DMS114 treated with DMSO at 0.1 percent for 48 hours (cell line): Measurements from ENCODE around the gene CARD10.

ENCODE experiments used
- DNase-seq: peaks from one replicate; lab custom pipeline; 2025; ENCODE audit not compliant: unreplicated experiment; lab: John Stamatoyannopoulos, UW

CARD10 gene

GRCh38 chr22:37519268-37520195, at the start of gene CARD10:
Gene CARD10, minus strand, starts transcription at chr22:37519415. Its CDS starts 215 bp downstream, at chr22:37519200.
- DNase-seq, result no peak

GRCh38 chr22:37568448-37569008, 49.3 kb upstream of the CARD10 start:
- DNase-seq, result no peak

DNA sequence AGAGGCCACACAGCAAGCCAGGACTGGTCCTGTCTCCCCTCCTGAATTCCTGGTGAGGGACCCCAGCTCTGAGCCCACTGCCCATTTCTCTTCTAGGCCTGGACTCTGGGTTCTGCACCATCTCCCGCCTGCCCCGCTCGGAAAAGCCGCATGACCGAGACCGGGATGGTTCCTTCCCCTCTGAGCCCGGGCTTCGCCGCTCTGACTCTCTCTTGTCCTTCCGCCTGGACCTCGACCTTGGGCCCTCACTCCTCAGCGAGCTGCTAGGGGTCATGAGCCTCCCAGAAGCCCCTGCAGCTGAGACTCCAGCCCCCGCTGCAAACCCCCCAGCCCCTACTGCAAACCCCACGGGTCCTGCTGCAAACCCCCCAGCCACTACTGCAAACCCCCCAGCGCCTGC, 48.8 kb upstream of the CARD10 start:
- no peak for DNase-seq

DNA sequence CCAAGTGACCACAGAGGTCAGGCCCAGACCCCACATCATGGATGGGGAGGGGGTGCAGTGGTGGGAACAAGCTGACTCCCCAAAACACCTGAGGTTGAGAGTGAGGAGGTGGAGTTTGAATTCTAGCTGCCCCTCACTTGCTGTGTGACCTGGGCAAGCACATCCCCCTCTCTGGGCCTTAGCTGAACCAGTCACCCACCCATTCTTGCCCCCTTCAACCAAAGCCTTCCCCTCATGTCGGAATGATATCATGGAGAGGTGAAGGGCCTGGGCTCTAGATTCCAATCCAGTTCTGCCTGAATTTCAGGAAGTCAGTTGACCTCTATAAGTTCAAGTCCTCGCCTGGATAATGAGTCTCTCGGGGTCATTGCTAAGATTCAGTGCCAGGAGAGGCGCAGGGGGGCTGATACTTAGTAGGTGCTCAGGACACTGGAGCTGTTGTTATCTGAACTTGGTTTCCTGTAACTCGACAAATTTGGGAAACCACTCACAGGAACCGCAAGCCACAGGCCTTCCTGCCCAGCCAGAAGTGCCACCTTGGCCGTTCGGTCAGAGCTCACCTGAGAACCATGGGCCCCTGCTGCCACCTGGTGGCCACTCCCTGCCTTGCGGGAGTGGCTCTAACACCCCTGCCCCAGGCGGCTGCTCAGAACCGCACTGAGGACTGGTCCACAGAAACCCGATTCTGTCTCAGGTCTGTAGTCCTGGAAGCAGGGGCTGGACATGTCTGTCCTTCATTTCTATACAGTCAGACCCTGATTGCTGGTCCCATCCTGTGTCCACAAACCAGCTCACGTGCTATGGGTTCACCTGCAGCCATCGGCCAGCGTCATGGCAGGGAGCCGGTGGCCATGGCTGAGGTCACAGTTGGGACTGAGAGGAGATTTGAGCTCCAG, 47.9 kb upstream of the CARD10 start:
- no peak for DNase-seq

DNA sequence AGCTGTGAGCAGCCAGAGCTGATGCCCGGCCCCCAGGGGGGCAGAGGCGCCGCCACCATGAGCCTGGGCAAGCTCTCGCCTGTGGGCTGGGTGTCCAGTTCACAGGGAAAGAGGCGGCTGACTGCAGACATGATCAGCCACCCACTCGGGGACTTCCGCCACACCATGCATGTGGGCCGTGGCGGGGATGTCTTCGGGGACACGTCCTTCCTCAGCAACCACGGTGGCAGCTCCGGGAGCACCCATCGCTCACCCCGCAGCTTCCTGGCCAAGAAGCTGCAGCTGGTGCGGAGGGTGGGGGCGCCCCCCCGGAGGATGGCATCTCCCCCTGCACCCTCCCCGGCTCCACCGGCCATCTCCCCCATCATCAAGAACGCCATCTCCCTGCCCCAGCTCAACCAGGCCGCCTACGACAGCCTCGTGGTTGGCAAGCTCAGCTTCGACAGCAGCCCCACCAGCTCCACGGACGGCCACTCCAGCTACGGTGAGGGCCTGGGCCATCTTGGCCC, 47.2 kb upstream of the CARD10 start:
- DNase-seq, result no peak

DNA sequence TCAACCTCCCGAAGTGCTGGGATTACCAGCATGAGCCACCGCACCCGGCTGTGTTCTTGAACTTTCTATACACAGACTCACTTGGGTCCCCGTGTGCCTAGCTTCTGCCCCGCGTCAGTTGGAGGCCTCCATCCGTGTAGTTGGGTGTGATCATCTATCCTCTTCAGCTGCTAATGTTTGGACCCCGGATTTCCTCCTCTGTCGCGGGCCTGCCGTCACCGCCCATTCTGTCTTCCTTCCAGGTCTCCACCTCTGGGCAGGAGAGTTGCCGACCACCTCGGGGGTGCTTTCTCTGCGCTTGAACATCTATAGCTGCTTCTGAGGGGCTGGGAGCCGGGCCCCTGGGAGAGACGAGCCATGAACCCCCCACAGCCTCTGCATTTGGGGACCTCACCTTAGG, 46.6 kb upstream of the CARD10 start:
- no peak for DNase-seq

DNA sequence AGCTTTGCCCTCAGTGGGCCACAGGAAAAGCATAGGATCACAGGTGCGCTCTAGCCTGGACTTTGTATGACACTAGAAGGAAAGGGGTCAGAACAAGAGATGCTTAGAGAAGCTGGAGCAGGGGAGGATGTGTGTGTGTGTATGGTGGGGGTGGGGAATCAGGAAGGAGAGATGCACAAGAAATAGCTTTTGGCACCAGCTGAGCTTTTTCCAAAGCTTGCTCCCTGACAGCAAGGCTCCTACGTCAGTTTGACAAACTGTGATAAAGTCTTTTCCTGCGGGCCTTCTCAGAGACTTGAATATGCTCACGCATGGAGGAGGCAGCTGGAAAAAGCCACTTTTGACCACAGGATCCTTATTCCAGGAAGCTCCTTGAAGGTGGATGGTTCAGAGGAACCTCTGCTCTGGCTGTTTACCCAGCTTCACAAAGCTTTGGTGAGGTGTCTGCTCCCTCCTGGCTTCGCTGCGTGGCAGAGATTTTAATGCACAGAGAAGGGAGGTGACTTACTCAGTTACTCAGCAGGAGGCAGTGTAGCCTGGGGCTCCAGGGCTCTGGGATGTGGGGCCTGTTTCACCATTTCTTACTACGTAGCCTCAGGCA, 45.0 kb upstream of the CARD10 start:
- no peak for DNase-seq

DNA sequence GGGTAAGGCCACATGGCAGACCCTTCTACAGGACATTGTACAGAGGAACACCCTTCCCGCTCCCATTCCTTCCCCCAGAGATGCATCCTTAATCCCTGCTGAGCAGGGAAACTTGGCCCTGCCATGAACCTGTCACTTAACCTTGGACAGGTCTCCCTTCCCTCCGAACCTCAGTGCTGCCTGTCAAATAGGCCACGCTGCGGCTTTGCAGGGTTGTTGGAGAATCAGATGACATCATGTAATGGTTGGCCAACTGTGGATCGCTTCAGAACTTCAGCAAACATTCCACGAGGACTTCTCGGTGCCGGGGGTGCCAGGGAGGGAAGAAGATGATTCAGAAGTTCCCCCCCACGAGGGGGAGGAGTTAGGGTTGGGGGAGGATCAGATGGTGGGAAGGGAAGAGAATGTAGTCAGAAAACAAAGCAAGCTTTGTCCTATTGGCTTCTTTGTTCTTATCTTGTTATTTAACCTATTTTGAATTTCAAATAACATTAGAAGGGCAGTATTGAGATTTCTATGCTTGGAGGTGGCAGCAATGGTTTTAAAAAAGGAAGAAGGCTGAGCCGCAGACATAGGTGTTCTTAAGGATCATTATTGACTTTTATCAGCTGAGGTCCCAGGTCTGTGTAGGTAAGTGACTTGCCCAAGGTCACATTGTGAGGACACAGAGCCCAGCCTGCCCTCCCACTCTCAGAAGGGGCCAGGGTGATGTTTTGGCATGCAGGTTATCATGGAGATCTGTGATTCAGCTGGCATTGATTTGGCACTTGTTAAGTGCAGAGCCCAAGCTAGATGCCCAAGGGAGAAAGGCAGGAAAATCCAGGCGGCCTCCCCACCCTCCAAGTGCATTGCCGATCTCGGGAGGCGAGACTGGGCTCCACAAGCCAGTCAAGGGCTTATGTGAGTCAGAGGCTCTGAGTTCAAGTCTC, 44.2 kb upstream of the CARD10 start:
- no peak for DNase-seq

GRCh38 chr22:37562049-37562875, 43.0 kb upstream of the CARD10 start:
- DNase-seq, result no peak

DNA sequence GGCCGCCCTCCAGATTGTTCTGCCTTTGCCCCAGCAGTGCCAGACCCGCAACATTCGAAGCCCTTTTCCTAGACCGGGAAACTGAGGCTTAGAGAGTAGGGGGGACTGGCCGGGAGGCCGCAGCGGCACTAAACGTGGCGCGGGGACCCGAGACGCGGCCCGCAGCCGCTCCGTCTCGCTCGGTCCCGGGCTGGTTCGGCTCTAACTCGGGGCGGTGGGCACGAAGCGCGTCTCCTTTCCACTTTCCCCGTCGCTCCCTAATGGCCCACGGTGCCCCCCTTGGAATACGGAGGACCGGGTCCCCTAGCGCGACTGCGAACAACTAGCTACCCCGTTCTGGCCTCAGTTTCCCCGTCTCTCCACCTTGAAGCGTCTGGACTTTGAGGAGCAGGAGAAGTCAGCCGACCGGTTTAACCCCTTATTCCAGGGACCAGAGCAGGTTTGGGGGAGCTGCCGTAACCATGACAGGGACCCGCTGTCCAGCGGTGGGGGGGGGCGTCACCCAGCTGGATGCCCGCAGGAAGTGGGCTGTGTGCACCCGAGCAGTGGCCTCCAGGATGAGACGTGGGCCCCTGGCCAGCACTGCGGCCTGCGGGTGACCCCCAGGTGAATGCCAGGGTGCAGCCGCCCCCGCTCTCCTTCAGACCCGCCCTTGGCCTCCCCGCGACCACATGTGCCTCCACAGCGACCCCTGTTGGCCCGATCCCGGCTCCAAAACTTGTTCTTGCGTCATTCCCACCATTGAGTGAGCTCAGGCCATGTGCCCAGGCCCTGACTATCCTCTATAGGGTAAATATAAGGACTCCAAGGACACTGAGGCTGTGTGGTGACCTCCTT, 42.2 kb upstream of the CARD10 start:
- peak; percentile 62 for DNase-seq

DNA sequence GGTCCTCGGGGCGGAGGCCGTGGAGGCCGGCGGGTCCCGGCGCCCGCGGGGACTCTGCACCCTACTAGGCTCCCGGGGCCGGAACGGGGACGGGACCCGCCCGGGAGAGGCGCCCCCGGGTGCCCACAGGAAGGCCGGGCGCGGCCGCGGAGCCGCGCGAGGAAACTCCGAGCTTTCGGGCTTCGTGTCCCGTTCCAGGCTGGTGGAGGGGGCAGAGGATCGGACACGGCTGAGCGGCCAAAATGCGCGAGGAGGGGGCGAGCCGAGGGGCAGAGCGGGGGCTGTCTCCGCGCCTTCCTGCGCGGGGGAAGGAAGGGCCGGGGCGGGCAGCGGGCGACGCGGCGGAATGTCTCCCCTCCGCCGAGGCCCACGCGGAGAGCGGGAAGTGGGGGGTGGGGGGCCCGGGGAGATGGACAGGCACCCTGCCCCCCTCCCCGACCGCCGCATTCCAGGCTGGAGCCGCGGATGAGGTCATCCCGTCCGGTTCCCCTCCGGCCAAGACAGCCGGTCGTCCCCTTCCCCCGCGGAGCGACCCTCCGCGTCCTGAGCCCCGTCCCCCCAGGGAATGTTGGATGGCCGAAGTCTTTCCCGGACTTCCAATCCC, 41.5 kb upstream of the CARD10 start:
- DNase-seq, result no peak

DNA sequence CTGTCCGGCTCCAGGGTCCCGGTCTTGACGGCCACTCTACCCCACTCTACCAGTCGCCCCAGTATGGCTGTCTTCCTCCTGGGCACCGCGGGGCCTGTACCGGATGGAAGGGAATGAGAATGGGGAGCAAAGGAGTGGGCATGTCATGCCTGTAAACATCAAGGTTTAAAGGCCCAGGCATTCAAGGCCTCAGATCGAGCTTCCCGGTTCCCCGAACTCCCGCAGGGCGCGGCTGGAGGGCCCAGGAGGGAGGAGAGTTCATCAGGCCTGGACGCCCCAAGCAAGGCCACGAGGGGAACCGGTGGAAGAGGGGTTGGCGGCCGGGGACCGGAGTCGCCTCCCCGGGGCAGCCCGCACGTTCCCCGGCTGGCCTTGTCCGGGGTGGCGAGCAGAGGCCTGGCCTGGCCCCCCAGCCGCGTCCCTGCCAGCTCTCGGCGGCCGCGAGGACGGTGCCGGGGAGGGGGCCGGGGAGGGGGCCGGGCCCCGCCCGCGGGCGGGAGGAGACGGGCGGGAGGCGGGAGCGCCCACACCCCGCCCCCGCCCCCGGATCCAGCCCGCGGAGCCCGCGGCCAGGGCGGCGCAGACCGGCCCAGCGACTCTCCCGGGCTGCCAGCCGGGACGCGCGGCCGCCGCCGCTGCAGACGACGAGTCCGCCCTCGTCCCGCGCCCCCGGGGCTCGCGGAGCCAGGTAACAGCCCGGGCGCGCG, 40.8 kb upstream of the CARD10 start, which contains the start of gene CDC42EP1:
CDC42EP1 (plus strand) TSS at position 580 of the 707 bp plus-strand sequence. CDS start 5,870 bp downstream, outside the sequence.
- no peak for DNase-seq

DNA sequence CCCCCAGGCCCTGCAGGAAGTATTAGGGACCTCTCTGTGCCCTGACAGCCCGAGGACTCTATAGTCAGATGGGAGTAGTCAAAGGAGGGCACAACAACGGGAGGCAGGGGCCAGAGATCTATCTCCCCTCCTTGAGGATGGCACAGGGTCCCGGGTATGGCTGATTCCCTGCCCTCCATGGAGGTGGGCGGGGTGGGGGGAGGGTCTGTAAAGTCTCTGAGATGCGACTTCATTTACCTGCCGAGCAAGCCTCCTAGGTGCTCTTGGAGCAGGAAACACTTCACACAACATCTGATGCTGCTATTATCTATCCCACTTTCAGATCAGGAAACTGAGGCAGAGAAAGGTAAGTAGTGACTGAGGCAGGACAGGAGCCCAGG, 40.3 kb upstream of the CARD10 start:
- DNase-seq, result no peak

- no peak for DNase-seq
Measured at GRCh38 chr22:37558815-37559214, 39.6 kb upstream of the CARD10 start.

GRCh38 chr22:37557321-37558001, 38.2 kb upstream of the CARD10 start:
- DNase-seq, result no peak

DNA sequence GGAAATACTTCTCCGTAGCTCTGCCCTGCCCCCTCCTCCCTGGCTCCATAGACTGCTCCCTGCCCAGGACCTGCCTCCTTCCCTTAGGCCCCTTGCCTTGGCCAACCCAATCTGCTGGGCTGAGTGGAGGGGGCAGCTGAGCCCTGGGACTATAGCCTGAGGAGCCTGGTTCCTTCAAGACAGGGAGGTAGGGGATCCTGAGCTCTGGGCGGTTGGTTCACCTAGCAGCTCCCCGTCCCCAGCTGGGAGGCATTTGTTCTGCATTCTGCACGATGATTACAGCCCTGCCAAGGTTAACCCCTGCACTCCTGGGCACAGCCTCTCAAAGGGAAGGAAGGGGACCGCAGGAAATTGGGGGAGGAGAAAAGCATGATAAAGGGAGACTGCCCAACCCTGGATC, 37.5 kb upstream of the CARD10 start:
- DNase-seq, result no peak
